UCSD-AML1 (cell line): ENCODE measurements around the gene PSTPIP2.
"Not testable (repeated sequence)": the region's sequence is repeated elsewhere in the genome, so short reads cannot be mapped to it uniquely, and the experiment has no call there.

Experiments
- DNase-seq: peaks from one replicate; lab custom pipeline; 2025; ENCODE audit not compliant: unreplicated experiment; lab: John Stamatoyannopoulos, UW

Gene PSTPIP2

DNA sequence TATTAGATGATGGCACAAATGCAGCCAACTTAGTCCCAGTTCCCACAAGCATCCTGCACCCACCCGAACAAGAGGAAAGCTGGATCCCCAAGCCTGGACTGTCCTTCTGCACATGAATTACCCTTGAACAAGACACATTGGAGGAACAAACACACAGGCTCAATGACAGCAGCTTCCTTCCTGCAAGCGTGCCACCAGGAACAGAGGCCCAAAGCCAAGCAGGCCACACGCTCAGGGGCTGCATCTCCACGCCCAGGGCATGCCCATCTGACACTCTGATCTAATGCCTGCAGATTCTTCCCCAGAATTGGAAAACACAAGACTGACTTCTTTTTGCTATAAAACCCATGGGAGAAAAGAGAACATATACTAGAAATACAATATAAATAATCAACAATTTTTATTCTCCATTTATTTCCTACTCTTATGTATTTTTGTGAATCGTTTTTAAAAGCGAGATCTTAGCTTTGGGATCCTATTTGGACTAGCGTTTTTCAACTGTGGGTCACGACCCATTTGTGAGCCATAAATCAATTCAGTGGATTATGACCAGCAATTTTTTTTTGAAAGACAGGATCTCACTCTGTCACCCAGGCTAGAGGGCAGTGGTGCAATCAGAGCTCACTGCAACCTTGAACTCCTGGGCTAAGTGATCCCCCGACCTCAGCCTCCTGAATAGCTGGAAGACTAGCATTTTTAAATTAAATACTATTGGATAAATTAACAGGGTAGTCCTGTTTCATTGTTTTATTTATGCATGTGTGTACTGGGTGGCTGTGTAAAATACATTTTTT lies 34.4 kb downstream of the PSTPIP2 start:
- DNase-seq, result no peak

DNA sequence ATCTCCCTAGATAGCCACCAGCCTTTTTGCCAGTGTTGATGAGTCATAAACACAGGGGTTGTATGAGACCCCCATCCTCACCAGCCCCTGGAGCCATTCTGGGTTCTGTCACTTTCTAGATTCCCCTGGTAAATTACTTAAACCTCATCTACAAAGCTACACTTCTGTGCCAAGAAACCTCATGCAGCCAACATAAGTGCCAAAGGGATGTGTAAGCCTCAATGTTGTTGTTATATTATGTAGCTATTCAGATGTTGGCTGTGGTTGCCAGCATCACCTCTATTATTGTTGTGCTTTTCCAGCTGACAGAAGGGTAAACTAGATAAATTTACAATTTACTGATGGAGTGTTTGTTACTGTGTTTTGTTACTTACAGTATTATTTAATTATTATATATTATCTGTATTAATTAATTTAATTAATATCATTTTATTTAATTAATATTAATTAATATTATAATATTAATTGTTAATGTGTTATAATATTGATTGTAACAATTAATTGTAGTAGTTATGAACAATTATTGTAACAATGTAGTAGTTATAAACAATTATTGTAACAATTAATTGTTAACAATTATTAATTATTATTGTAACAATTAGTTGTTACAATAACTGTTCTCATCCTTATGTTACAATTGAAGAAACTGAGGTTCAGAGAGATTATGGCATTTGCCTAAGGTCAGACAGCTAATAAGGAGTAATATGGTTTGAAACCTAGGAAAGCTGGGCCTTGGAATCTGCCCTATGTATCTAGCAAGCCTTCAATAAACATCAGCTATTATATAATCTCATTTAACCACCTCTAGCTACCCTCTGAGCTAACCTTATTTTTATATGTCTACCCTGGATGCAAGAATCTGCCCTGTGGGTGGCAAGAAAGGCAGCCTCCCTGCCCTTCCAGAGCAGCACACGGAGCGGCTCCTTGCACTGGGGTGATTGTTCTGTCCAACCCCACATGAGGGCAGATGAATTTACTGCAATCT lies 36.1 kb downstream of the PSTPIP2 start:
- no peak for DNase-seq

DNA sequence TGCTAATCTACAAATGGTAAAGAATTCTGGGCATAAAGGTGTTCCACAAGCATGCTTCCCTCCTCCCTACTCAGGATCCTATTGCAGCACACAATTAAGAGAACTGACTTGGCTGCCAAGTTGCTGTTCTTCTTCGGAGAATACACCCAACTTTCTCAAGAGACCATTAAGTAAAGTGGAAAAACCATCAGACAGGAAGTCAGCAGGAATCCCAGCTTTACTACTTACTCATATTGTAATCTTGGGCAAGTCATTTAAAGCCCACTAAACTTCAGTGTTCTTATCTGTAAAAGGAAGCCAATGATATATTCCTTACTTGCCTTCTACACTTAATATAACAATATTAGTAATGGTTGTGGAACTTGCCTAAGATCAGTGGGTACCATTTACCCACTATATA lies 37.8 kb downstream of the PSTPIP2 start:
- no peak for DNase-seq

DNA sequence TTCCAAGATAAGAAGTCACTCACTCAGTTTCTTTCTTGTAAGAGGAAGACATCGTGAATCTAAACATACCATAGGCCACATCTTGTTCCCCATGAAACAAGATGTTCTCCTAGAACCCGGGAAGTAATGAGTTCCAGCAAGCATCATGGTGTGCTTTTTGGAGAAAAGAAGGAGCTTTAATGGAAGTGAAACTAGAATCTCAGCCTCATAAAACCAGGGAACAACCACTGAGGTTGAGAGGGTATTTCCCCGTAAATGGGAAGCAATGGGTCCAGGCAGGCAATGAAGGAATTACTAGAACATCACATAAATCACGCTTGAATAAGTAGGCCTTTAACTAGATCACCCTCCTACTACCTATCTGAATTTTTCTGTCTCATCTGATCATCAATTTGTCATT lies 40.3 kb downstream of the PSTPIP2 start:
- no peak for DNase-seq

DNA sequence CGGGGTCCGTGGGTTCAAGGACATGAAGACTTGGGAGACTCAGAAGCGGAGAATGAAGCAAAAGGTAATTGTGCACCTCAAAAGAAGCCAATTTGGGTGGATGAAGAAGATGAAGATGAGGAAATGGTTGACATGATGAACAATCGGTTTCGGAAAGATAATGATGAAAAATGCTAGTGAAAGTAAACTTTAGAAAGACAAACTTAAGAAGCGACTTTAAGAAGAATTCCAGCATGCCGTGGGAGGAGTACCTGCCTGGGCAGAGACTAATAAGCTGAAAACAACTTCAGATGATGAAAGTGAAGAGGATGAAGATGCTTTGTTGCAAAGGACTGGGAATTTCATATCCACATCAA lies 43.5 kb downstream of the PSTPIP2 start:
- no peak for DNase-seq

DNA sequence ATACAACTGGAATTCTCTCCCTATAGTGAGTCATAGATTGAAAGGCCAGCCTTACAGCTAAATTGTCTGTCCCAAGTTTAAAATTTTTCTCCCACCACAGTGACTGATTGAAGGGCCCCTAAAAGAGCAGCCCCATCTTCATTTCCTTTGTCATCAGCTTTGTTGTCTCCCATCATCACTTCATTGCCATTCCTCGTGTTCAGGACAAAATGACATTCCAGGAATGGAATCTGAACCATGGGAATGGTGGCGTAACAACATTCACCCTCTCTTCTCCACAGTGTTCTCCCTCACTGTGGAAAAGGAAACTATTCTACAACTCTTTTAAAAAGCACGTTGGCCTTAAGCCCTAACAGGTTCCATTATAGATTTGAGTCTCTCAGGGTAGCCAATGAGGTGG lies 52.1 kb downstream of the PSTPIP2 start:
- DNase-seq, result no peak

DNA sequence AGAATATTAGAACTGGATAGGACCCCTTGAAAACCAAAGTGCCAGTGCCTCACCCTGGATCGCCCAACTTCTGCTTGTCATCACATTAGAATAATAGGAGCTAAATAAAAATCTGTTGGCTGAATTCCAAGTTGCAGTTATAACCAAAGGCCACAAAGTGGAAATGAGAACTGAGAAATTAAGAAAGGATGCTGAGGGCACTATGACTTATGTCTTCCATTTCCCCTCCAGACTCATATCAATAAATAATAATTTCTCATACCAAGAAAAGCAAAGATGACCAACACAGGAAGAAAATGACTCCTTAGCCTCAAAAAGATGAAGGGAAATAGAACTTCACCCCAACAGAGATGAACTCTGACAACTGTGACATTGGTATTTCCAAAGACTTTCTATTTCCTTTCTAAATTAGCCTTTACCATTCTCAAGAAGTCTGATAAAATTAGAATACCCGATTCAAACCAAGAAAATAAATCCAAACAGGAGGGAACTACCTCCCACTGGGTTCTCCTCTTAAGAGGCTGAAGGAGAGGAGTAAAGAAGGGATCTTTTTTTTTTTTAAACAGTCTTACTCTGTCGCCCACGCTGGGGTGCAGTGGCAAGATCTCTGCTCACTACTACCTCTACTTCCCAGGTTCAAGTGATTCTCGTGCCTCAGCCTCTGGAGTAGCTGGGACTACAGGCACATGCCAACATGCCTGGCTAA lies 58.4 kb downstream of the PSTPIP2 start:
- DNase-seq, result no peak

DNA sequence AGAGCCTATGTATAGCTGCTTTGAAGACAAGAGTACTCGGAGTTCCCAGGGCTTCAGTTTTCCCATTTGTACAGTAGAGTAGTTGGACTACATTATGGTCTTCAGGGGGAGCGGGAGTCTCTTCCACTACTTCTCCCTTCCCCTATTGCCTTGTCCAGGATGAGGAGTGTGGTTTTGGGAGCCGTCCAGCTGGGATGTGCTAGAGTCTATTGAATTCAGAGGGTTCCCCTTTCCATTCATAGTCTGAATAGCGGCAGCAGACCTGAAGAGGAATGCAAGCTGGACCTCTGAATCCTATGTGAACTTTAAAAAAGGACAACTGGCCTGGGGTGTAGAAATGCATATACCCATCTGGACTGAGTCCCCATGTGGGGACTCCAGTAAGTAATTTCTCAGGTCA lies 61.4 kb downstream of the PSTPIP2 start:
- DNase-seq, result no peak

DNA sequence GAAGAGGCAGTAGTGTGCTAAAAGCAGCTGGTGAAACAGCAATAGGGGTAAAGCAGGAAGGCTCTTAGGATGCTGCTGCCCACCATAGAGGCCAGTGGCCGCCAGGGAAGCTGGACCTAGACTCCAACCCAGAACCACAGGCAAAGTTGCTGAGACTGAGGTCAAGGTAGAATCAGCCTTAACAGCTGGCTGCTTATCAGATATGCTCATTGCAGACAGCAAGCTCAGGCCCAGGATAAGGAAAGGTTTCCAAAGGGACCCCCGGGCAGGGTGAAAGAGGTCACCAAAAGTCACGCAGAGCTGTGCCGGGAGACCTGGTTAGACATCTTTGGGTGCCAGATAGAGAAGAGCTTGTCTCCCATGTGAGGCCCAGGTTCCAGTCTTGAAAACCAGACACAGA lies 62.0 kb downstream of the PSTPIP2 start:
- no peak for DNase-seq

DNA sequence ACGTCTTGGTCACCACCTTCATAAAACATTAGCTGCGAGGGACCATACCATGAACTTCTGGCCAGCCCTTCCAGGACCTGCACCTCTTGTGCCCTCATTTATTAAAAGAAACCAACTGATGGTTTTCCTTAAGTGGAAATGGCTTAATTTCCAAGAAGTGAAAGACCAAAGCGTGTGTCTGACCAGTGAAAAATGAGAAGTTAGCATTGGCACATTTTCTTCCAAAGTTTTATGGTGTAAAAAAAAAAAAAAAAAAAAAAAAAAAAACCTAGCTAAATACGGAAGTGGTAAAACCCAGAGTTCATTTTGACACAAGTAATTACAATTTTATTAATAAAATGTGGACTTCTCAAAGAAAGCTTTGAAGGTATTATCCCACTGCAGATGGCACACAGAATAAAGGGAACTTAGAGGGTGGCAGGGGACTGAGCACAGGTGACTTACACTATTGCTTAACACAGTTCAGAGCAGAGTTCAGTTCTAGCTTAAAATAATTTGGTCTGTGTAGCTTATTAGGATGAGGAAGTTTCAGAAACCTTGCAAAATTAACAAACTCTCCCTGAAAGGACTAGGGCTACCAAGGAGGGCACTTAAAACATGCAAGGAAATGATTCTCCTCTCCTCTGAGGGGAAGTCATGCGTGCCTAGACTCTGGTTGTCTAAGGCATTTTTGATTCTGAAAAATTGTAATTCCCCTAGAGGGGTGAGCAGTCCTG lies 62.8 kb downstream of the PSTPIP2 start:
- DNase-seq, result no peak

DNA sequence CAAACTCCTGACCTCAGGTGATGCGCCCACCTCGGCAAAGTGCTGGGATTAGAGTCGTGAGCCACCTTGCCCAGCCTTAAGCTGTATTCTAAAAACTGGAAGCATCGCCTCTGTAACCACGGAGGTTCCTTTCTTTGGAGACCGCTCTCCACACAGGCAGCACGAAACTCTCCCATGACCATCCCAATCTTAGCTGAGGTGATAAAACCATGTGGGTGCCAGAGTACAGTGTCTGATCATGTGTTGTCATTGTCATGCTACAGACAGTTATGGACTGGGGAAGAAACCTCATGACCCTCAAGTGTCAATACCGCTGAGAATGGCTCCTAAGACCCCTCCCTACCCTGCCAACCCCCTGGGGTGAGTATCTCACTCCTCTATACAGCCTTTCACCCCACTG lies 63.5 kb downstream of the PSTPIP2 start:
- DNase-seq, result no peak

DNA sequence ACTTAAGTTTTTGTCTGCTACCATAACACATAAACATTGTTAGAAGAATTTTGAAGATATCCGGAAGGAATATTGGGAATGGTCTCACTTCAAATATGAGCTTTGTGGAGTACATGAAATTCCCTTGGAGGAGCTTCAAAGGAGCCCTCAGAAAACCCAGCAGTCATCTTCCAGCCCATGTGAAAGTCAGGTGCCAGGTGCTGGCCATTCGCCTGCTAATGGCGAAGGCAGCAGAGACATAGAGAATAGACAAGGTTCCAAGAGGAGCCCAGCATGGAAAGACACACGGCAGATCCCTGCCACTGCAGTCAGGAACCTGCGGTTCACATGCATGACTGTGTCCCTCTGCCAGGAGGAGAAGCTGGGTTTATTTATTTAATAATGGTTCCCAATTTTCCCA lies 64.9 kb downstream of the PSTPIP2 start:
- no peak for DNase-seq

DNA sequence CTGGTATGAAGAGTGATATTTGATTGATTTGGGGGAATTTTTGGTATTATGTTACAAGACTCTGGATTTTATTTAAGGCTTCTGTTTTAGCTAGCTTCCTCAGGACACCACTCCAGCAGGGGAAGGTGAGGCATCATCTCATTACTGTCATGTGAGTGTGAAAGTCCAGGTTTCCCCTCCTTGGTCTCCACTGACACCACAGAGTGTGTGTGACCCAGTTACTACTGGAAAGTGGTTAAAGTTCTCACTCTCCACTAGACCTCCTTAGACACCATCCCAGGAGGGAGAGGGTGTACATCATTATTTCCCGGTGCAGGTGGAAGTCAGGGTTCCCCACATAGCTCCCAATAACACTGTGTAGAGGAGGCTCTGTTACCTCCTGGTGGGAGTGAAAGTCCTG lies 69.1 kb downstream of the PSTPIP2 start:
- no peak for DNase-seq

DNA sequence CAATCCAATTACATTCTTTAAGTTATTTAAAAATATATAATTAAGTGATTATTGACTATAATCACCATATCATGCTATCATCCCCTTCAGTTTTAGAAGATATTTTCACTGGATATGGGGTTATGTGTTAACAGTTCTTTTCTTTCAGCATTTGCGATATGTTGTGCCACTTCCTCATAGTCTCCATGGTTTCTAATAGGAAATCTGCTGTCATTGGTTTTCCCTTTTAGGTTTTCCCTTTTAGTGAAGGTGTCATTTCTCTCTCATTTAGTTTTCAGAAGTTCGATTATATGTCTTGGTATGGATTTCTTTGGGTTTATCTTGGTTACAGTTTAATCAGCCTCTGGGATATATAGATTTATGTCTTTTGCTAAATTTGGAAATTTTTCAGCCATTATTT lies 70.2 kb downstream of the PSTPIP2 start:
- DNase-seq, result no peak

DNA sequence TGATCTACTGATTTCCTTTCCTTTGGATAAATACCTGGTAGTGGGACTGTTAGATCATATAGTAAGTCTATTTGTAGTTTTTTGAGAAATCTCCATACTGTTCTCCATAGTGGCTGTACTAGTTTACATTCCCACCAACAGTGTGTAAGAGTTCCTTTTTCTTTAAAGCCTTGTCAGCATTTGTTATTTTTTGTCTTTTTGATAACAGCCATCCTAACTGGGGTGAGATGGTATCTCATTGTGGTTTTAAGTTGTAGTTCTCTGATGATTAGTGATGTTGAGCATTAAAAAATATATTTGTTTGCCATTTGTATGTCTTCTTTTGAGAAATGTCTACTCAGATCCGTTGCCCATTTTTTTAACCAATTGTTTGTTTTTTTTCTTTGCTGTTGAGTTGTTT lies 71.0 kb downstream of the PSTPIP2 start:
- no peak for DNase-seq

DNA sequence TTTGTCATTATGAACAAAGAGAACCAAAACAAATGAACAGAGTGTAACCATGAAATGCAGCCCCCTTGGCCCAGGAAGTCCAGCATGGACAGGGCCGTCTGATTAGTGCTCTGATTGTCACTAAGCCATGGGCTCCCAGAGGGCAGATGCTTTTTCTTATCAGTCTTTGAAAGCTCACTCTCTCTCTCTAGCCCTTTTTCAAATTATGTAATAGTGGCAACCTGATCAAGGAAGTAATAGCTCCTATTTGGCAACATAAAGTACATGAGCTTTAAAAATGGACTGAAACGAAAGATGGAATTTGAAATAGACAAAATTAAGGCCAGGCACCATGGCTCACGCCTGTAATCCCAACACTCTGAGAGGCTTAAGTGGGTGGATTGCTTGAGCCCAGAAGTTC lies 72.5 kb downstream of the PSTPIP2 start:
- DNase-seq, result no peak

DNA sequence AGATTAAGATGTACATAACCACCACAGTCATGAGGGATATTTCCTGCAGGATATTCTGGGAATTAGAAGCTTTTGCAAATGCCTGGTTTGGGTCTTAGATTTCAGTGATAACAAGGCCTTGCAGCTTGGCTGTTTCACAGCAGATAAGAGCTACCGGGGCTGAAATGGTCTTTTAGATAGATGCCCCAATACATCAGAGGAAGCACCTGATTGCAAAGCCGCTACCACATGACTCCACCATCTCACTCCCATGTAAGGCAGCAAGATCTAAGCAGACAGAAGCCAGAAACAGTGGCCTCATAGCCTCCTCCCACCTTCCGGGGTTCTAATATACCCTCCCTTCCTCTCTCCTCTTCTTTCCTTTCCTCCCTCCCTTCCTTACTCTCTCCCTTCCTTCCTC lies 73.8 kb downstream of the PSTPIP2 start:
- DNase-seq, result no peak

DNA sequence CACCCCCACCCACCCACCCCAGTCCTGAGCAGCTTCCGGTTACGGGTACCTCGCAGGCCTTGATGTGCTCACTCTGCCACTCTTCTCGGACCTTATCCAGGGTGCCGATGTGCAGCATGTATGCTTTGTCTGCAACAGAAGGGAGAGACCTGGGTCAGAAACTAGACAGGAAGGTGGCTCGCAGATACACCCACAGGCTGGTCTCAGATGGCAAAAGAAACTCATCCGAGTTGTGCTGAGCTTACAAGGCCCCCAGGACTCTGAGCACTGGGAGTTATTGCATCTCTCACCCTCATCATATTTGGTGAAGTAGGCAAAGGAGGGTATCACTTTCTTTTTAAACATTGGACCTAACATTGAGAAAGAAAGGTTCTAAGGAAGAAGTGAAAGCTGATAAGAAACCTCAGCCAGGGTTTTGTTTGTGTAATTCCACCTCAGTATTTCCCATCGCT lies 74.3 kb downstream of the PSTPIP2 start:
- no peak for DNase-seq

DNA sequence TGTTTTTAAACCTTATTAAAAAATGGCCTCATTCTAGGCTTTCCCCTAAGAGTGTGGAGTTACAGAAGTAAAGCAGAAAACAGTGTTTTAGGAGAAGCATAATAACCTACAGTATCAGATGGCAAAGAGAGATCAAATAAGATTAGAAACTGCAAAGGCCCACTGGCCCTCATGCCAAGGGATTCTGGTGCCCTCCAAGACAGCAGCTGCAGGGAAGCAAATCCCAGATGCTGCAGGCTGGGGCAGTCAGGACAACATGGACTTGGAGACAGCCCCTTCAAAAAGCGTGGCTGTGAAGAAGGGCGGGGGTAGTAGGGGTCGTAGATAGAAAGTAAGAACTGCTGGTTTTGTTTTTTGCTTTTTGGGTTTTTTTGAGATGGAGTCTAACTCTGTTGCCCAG lies 76.6 kb downstream of the PSTPIP2 start:
- DNase-seq, result no peak

DNA sequence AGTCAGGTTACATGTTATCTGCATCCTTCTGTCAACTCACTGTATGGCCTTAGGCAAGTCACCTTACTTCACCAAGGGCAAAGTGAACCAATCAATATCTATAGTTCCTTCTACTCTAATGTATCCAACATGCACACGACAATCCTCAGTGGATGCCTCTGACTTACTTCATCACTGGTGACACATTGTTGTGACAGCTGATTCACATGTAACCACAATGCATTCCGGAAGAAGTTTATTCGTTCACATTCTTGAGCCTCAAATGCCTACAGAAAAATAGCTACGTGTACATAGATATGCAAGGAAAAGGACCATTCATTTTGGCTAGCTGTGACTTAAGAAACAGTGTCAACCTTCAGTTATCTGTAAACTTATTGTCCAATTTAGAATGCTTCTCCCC lies 78.6 kb downstream of the PSTPIP2 start:
- no peak for DNase-seq

DNA sequence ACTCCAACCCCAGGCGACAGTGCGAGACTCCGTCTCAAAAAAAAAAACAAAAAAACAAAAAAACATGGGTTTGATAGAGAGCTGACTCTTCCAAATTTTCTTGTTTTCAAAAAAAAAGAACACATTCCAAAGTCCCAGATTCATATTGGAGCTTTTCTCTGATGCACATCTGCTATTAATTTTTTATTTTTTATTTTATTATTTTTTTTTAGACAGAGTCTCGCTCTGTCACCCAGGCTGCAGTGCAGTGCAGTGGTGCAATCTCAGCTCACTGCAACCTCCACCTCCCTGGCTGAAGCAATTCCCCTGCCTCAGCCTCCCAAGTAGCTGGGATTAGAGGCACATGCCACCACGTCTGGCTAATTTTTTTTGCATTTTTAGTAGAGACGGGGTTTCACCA lies 79.5 kb downstream of the PSTPIP2 start:
- not testable (repeated sequence) for DNase-seq
